HepG2 (cell line): ENCODE data around the gene HSPB2. TPM values are rescaled to one million over a fixed set of nuclear protein-coding genes. Genes with fewer than 3 reads are reported as not detected.
A peak's percentile ranks its signal among the peaks of the same experiment; 100 is the strongest.

ENCODE experiments used
- ATAC-seq: fragments of 200-7000 bp; cut with Tn5 transposase; 3 replicates; pipeline ENCODE4 v1.9.1; 2020; ENCODE audit warnings: mild to moderate bottlenecking, moderate library complexity
- BruUV-seq: library from RNA; stranded (reverse); fragments of 400-500 nt; replicated peaks from 2 replicates; lab custom pipeline; 2021; lab: Mats Ljungman, UMichigan
- CTCF ChIA-PET: fragments of 300-600 bp; formaldehyde crosslinking; extraction: SDS; loops from one replicate; lab custom pipeline; 2021; ENCODE audit warnings: low total read pairs, inconsistent platforms, low intra/inter-chr PET ratio; lab: Yijun Ruan, JAX
- POLR2A ChIA-PET: fragments of 350-600 bp; sonication (Branson Sonifier 250); formaldehyde crosslinking; loops from one replicate; lab custom pipeline; 2020; ENCODE audit warnings: antibody characterized with exemption, inconsistent platforms; lab: Yijun Ruan, JAX
- DNase-seq: peaks from one replicate; pipeline ENCODE4 v3.0.0-alpha.2; 2015; ENCODE audit warnings: low spot score
- FAIRE-seq: peaks from 3 replicates; lab custom pipeline; 2011; peaks lifted over from hg19 to GRCh38; lab: Jason Lieb, UNC
- H2AFZ ChIP-seq: one replicate; pipeline ENCODE4 v1.6.1; 2011; ENCODE audit warnings: low read length, inconsistent platforms
- H3K27ac ChIP-seq: fragments of 300-600 bp; 3 replicates; pipeline ENCODE4 v1.8.0; 2011; ENCODE audit warnings: mixed run types, mild to moderate bottlenecking, mixed read lengths, low read length, inconsistent platforms; ENCODE audit not compliant: insufficient read depth; ENCODE audit errors: extremely low read length
- H3K27me3 ChIP-seq, 2 experiments: fragments of 200-600 bp in 1 of 2; 2 replicates in 1 of 2; 3 replicates in 1 of 2; pipeline versions ENCODE4 v1.6.0 to v1.8.0; 2011; ENCODE audit warnings: low read length in 2 of 2, mild to moderate bottlenecking in 2 of 2, moderate library complexity in 2 of 2, inconsistent platforms in 1 of 2; ENCODE audit not compliant: insufficient read depth in 2 of 2, control insufficient read depth in 1 of 2
- H3K36me3 ChIP-seq, 2 experiments: fragments of 200-600 bp in 1 of 2; replicated peaks in 1 of 2; 2 replicates in 1 of 2; 3 replicates in 1 of 2; pipeline versions ENCODE4 v1.5.1 to v1.8.0; 2011; ENCODE audit warnings: low read length in 2 of 2, inconsistent platforms in 1 of 2; ENCODE audit not compliant: insufficient read depth in 2 of 2, control insufficient read depth in 1 of 2
- H3K4me1 ChIP-seq: 2 replicates; pipeline ENCODE4 v1.5.1; 2012; ENCODE audit warnings: low read length, inconsistent platforms; ENCODE audit not compliant: insufficient read depth
- H3K4me2 ChIP-seq: 2 replicates; pipeline ENCODE4 v1.6.0; 2011; ENCODE audit warnings: low read depth, low read length, inconsistent platforms
- H3K4me3 ChIP-seq, 3 experiments: fragments of 200-600 bp in 1 of 3; sonication (generic), shearing (Covaris generic) in 1 of 3; replicated peaks in 1 of 3; 2 replicates each; pipeline ENCODE4 v1.5.1; 2011 to 2016; ENCODE audit warnings: low read length in 3 of 3, inconsistent platforms in 2 of 3, low read depth in 2 of 3, mild to moderate bottlenecking in 2 of 3, control low read depth in 1 of 3, mixed read lengths in 1 of 3; ENCODE audit not compliant: insufficient read depth in 1 of 3
- H3K79me2 ChIP-seq: one replicate; pipeline ENCODE4 v1.6.1; 2011; ENCODE audit warnings: low read length, inconsistent platforms; ENCODE audit not compliant: insufficient read depth
- H3K9ac ChIP-seq: 2 replicates; pipeline ENCODE4 v1.6.0; 2011; ENCODE audit warnings: mild to moderate bottlenecking, low read depth, low read length, inconsistent platforms; ENCODE audit not compliant: insufficient read depth
- H3K9me3 ChIP-seq: 2 replicates; pipeline ENCODE4 v1.5.1; 2012; ENCODE audit warnings: mild to moderate bottlenecking, low read length
- H4K20me1 ChIP-seq: 2 replicates; pipeline ENCODE4 v1.6.0; 2011; ENCODE audit warnings: inconsistent platforms, mild to moderate bottlenecking, low read length, moderate library complexity; ENCODE audit not compliant: insufficient read depth
- FOXA1 ChIP-seq, 2 experiments: fragments of 450-650 bp in 1 of 2; sonication (generic) in 1 of 2; formaldehyde crosslinking in 1 of 2; IDR thresholded peaks; 2 replicates each; pipeline versions ENCODE4 v1.4.0 to v1.6.1; 2016 to 2020; ENCODE audit warnings: missing genetic modification reagents in 1 of 2
- MED8 ChIP-seq: sonication (generic); formaldehyde crosslinking; IDR thresholded peaks from 2 replicates; pipeline ENCODE4 v1.8.1; 2023; ENCODE audit warnings: mild to moderate bottlenecking, missing genetic modification reagents; ENCODE audit not compliant: insufficient replicate concordance
- TBX2 ChIP-seq: sonication (generic); formaldehyde crosslinking; IDR thresholded peaks from 2 replicates; pipeline ENCODE4 v1.5.0; 2020; ENCODE audit warnings: missing genetic modification reagents, mild to moderate bottlenecking, borderline replicate concordance
- WGBS: methylation state at CpG from one replicate; pipeline ENCODE4 v1.1.6; 2017; ENCODE audit warnings: low lambda C conversion rate; 5-methylcytosine and 5-hydroxymethylcytosine counted together
- in situ Hi-C: cut with HindIII; loops from 2 replicates; pipeline ENCODE4 v1.10.0; 2017; ENCODE audit warnings: low pct_unique_long_range_greater_than_20kb; ENCODE audit not compliant: extremely low pct_ligation_motif_present
- intact Hi-C: fragments of 100-400 bp; cut with micrococcal nuclease; formaldehyde crosslinking; loops from one replicate; pipeline ENCODE4 v1.10.0; 2022; ENCODE audit not compliant: unreplicated experiment
- polyA plus RNA-seq, 8 experiments: library from polyadenylated mRNA; depleted of rRNA in 3 of 8; stranded (reverse) in 7 of 8; unstranded in 1 of 8; fragments of >200 nt; fragmentation: Illumina TruSeq in 4 of 8; extraction: Trizol in 4 of 8; gene quantifications; 2 replicates each; pipeline versions ENCODE4 v1.2.1 to v1.2.3, GENCODE V29; 2011 to 2016; ENCODE audit warnings: low read depth in 4 of 8, missing spikeins in 1 of 8, mixed read lengths in 1 of 8; ENCODE audit not compliant: insufficient read depth in 1 of 8
- total RNA-seq, 5 experiments: library from RNA; depleted of rRNA; stranded (reverse); fragments of >200 nt; fragmentation: Illumina TruSeq; extraction: Trizol; gene quantifications; 2 replicates each; pipeline ENCODE4 v1.2.3, GENCODE V29; 2016; ENCODE audit warnings: low read depth in 1 of 5
- TF ChIP-seq, protein P1 (sequence below): sonication (generic); formaldehyde crosslinking; IDR thresholded peaks from 2 replicates; pipeline ENCODE4 v1.5.0; 2020; ENCODE audit warnings: mild to moderate bottlenecking, missing genetic modification reagents
- TF ChIP-seq, protein P2 (sequence below): IDR thresholded peaks from 2 replicates; pipeline ENCODE4 v1.6.1; 2018; ENCODE audit warnings: missing genetic modification reagents, mild to moderate bottlenecking, missing compliant biosample characterization
- TF ChIP-seq, protein P3 (sequence below): sonication (generic); formaldehyde crosslinking; IDR thresholded peaks from 2 replicates; pipeline ENCODE4 v1.4.0; 2020; ENCODE audit warnings: missing genetic modification reagents
- TF ChIP-seq, protein P4 (sequence below): sonication (generic); formaldehyde crosslinking; IDR thresholded peaks from 2 replicates; pipeline ENCODE4 v1.4.0; 2020; ENCODE audit warnings: mild to moderate bottlenecking, missing genetic modification reagents
- TF ChIP-seq, protein P5 (sequence below): sonication (generic); formaldehyde crosslinking; IDR thresholded peaks from 2 replicates; pipeline ENCODE4 v1.5.0; 2020; ENCODE audit warnings: mild to moderate bottlenecking, missing genetic modification reagents, borderline replicate concordance

The HSPB2 gene
- total and polyA plus RNA-seq, 2 of the 13 experiments (the other 11 are each of a cell fraction or from before 2014, with no cell fraction given) = 0.04 TPM; not detected in 1

DNA sequence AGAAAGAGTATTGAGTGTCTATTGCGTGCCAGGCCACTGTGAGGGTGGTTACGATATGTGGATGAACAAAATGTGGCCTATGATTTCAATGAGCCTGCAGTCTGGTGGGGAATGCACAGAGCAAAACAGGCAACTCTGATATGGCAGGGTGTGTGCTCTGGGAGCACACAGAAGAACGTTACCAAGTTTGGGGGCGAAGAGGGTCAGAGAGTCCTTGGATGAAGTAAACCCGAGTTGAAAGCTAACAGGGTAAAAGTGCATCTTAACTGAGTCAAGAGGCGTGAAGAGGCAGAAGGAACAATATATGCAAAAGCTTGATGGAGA is 32.9 kb upstream of the HSPB2 start:
- FAIRE-seq = no peak
- H2AFZ ChIP-seq = no peak overlapping the region
- intact Hi-C loops = loop anchor here (1.0 to 2.0 kb wide), 4 partner anchors 32 to 195 kb away; partner anchors contain the start of genes C11orf52, CRYAB, NKAPD1 and PIH1D2
- CTCF ChIA-PET = interaction anchor here (1.3 kb wide), 1 partner anchor 102 kb away, joined by 7 read pairs; no protein-coding TSS in a partner anchor
- no peak for DNase-seq
- H3K27me3 ChIP-seq = no peaks in the 10 kb centered on the region; a peak in 1 of 5 replicates
- POLR2A ChIA-PET = interaction anchor here (0.8 to 1.8 kb wide), 6 partner anchors 8 to 145 kb away, joined by 3 to 12 read pairs (median 4); partner anchors contain the start of gene ALG9
- WGBS = 31% methylated on average over 6 of the region's 6 CpGs
- no peaks in the 10 kb centered on the region for H3K9me3 ChIP-seq
- H3K4me2 ChIP-seq = peak overlapping the region; percentile 94
- H3K4me3 ChIP-seq = peak overlapping the region; percentile 78 to 83 (median 81)
- TSS peak; percentile 92 for BruUV-seq
- H3K9ac ChIP-seq = peak overlapping the region; percentile 84
- peaks cover 11% of the 10 kb centered on the region for H3K4me1 ChIP-seq
- no peaks in the 10 kb centered on the region for H4K20me1 ChIP-seq
- ATAC-seq = peak; percentile 36
- no peaks in the 10 kb centered on the region for H3K79me2 ChIP-seq
- H3K36me3 ChIP-seq = peaks cover 2 to 4% of the 10 kb centered on the region in 2 experiments; a peak in 2 of 5 replicates
- in situ Hi-C loops = loop anchor here (5.0 kb wide), 2 partner anchors 48 to 108 kb away; no protein-coding TSS in a partner anchor
- peak overlapping the region; percentile 95 for H3K27ac ChIP-seq
- peak; percentile 9 for TF ChIP-seq MED8 (CRISPR knock-in tag)
- TF ChIP-seq TBX2 = no peak
- TF ChIP-seq FOXA1 (IDR thresholded peaks at IDR 0.05) = no peak
- TF ChIP-seq FOXA1 (CRISPR knock-in tag; IDR thresholded peaks at IDR 0.05) = no peak
- TF ChIP-seq, protein P1, sequence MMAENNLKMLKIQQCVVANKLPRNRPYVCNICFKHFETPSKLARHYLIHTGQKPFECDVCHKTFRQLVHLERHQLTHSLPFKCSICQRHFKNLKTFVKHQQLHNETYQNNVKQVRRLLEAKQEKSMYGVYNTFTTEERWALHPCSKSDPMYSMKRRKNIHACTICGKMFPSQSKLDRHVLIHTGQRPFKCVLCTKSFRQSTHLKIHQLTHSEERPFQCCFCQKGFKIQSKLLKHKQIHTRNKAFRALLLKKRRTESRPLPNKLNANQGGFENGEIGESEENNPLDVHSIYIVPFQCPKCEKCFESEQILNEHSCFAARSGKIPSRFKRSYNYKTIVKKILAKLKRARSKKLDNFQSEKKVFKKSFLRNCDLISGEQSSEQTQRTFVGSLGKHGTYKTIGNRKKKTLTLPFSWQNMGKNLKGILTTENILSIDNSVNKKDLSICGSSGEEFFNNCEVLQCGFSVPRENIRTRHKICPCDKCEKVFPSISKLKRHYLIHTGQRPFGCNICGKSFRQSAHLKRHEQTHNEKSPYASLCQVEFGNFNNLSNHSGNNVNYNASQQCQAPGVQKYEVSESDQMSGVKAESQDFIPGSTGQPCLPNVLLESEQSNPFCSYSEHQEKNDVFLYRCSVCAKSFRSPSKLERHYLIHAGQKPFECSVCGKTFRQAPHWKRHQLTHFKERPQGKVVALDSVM (CRISPR knock-in tag) = no peak
- TF ChIP-seq, protein P2, sequence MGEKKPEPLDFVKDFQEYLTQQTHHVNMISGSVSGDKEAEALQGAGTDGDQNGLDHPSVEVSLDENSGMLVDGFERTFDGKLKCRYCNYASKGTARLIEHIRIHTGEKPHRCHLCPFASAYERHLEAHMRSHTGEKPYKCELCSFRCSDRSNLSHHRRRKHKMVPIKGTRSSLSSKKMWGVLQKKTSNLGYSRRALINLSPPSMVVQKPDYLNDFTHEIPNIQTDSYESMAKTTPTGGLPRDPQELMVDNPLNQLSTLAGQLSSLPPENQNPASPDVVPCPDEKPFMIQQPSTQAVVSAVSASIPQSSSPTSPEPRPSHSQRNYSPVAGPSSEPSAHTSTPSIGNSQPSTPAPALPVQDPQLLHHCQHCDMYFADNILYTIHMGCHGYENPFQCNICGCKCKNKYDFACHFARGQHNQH (CRISPR knock-in tag) = no peak
- TF ChIP-seq, protein P3, sequence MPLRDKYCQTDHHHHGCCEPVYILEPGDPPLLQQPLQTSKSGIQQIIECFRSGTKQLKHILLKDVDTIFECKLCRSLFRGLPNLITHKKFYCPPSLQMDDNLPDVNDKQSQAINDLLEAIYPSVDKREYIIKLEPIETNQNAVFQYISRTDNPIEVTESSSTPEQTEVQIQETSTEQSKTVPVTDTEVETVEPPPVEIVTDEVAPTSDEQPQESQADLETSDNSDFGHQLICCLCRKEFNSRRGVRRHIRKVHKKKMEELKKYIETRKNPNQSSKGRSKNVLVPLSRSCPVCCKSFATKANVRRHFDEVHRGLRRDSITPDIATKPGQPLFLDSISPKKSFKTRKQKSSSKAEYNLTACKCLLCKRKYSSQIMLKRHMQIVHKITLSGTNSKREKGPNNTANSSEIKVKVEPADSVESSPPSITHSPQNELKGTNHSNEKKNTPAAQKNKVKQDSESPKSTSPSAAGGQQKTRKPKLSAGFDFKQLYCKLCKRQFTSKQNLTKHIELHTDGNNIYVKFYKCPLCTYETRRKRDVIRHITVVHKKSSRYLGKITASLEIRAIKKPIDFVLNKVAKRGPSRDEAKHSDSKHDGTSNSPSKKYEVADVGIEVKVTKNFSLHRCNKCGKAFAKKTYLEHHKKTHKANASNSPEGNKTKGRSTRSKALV = no peak
- TF ChIP-seq, protein P4, sequence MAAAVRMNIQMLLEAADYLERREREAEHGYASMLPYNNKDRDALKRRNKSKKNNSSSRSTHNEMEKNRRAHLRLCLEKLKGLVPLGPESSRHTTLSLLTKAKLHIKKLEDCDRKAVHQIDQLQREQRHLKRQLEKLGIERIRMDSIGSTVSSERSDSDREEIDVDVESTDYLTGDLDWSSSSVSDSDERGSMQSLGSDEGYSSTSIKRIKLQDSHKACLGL (CRISPR knock-in tag) = 0 out of 2 replicates have a peak, but pooled peaks have one; percentile 31
- TF ChIP-seq, protein P5, sequence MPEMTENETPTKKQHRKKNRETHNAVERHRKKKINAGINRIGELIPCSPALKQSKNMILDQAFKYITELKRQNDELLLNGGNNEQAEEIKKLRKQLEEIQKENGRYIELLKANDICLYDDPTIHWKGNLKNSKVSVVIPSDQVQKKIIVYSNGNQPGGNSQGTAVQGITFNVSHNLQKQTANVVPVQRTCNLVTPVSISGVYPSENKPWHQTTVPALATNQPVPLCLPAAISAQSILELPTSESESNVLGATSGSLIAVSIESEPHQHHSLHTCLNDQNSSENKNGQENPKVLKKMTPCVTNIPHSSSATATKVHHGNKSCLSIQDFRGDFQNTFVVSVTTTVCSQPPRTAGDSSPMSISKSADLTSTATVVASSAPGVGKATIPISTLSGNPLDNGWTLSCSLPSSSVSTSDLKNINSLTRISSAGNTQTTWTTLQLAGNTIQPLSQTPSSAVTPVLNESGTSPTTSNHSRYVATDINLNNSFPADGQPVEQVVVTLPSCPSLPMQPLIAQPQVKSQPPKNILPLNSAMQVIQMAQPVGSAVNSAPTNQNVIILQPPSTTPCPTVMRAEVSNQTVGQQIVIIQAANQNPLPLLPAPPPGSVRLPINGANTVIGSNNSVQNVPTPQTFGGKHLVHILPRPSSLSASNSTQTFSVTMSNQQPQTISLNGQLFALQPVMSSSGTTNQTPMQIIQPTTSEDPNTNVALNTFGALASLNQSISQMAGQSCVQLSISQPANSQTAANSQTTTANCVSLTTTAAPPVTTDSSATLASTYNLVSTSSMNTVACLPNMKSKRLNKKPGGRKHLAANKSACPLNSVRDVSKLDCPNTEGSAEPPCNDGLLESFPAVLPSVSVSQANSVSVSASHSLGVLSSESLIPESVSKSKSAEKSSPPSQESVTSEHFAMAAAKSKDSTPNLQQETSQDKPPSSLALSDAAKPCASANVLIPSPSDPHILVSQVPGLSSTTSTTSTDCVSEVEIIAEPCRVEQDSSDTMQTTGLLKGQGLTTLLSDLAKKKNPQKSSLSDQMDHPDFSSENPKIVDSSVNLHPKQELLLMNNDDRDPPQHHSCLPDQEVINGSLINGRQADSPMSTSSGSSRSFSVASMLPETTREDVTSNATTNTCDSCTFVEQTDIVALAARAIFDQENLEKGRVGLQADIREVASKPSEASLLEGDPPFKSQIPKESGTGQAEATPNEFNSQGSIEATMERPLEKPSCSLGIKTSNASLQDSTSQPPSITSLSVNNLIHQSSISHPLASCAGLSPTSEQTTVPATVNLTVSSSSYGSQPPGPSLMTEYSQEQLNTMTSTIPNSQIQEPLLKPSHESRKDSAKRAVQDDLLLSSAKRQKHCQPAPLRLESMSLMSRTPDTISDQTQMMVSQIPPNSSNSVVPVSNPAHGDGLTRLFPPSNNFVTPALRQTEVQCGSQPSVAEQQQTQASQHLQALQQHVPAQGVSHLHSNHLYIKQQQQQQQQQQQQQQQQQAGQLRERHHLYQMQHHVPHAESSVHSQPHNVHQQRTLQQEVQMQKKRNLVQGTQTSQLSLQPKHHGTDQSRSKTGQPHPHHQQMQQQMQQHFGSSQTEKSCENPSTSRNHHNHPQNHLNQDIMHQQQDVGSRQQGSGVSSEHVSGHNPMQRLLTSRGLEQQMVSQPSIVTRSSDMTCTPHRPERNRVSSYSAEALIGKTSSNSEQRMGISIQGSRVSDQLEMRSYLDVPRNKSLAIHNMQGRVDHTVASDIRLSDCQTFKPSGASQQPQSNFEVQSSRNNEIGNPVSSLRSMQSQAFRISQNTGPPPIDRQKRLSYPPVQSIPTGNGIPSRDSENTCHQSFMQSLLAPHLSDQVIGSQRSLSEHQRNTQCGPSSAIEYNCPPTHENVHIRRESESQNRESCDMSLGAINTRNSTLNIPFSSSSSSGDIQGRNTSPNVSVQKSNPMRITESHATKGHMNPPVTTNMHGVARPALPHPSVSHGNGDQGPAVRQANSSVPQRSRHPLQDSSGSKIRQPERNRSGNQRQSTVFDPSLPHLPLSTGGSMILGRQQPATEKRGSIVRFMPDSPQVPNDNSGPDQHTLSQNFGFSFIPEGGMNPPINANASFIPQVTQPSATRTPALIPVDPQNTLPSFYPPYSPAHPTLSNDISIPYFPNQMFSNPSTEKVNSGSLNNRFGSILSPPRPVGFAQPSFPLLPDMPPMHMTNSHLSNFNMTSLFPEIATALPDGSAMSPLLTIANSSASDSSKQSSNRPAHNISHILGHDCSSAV (CRISPR knock-in tag) = no peak
